ENCODE measurements around the gene HIF3A.

DNA sequence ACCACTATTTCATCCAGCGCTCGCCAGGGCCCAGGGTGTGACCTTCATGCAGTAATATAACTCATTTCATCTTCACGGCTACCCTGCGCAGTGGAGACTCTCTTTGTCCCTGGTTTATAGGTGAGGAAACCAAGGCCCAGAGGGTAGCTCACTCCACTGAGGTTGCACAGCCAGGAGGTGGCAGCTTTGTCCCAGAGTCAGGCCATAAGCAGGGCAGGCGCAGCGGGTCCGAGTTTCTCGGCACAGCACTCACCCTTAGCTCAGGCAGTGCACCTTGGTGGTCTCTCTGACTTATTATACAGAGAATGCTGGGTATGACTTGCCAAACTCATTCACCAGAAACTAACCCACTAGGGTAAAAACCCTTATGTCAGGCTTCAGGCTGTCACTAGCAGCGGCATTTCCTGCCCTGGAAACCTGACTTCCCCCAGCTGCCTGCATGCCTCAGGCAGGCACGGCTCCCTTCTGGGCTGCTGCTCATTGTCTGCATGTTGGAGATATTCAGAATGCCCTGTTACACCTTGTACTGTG lies 74.6 kb downstream of the HIF3A start:
- TF ChIP-seq, protein P1, sequence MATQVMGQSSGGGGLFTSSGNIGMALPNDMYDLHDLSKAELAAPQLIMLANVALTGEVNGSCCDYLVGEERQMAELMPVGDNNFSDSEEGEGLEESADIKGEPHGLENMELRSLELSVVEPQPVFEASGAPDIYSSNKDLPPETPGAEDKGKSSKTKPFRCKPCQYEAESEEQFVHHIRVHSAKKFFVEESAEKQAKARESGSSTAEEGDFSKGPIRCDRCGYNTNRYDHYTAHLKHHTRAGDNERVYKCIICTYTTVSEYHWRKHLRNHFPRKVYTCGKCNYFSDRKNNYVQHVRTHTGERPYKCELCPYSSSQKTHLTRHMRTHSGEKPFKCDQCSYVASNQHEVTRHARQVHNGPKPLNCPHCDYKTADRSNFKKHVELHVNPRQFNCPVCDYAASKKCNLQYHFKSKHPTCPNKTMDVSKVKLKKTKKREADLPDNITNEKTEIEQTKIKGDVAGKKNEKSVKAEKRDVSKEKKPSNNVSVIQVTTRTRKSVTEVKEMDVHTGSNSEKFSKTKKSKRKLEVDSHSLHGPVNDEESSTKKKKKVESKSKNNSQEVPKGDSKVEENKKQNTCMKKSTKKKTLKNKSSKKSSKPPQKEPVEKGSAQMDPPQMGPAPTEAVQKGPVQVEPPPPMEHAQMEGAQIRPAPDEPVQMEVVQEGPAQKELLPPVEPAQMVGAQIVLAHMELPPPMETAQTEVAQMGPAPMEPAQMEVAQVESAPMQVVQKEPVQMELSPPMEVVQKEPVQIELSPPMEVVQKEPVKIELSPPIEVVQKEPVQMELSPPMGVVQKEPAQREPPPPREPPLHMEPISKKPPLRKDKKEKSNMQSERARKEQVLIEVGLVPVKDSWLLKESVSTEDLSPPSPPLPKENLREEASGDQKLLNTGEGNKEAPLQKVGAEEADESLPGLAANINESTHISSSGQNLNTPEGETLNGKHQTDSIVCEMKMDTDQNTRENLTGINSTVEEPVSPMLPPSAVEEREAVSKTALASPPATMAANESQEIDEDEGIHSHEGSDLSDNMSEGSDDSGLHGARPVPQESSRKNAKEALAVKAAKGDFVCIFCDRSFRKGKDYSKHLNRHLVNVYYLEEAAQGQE (IDR thresholded peaks at IDR 0.05; ENCODE audit: insufficient read depth in 1 of 2, low read depth in 2 of 2, low read length in 1 of 2): no peak
- TF ChIP-seq CTCF (IDR thresholded peaks at IDR 0.05) (no peak), TCF7L2 (IDR thresholded peaks at IDR 0.05; ENCODE audit: low read depth, low read length) (no peak), SIN3A (IDR thresholded peaks at IDR 0.05; ENCODE audit: borderline replicate concordance, insufficient read depth, low read depth, low read length) (no peak), POLR2AphosphoS5 (IDR thresholded peaks at IDR 0.05; ENCODE audit: low read depth, low read length) (no peak)
